ENCODE measurements around the gene CHCHD3. TPM values are rescaled to one million over a fixed set of nuclear protein-coding genes. Genes with fewer than 3 reads are reported as not detected.

The CHCHD3 gene
- total RNA-seq, 6 experiments from 2014 or later: 51.3 to 70.0 (median 65.7) TPM

- no peaks in the 10 kb centered on the region for H3K27me3 Mint-ChIP-seq (ENCODE audit: insufficient read depth)
- H3K27ac Mint-ChIP-seq: no peak overlapping the region
- no peak for DNase-seq
- no peak overlapping the region for H3K4me3 Mint-ChIP-seq
- no peaks in the 10 kb centered on the region for H3K4me1 Mint-ChIP-seq (ENCODE audit: low read depth)
- TF ChIP-seq CTCF (IDR thresholded peaks at IDR 0.05): no peak
- no peaks in the 10 kb centered on the region for H3K9me3 Mint-ChIP-seq
- H3K36me3 Mint-ChIP-seq (ENCODE audit: low read depth): no peaks in the 10 kb centered on the region; the same call in 1 of the 2 replicates
Measured at GRCh38 chr7:132944774-132945173, 137.1 kb downstream of the CHCHD3 start.

- H3K4me3 Mint-ChIP-seq: no peak overlapping the region
- H3K4me1 Mint-ChIP-seq (ENCODE audit: low read depth): no peaks in the 10 kb centered on the region
- no peaks in the 10 kb centered on the region for H3K9me3 Mint-ChIP-seq
- DNase-seq: no peak
- no peak for TF ChIP-seq CTCF (IDR thresholded peaks at IDR 0.05)
- H3K36me3 Mint-ChIP-seq (ENCODE audit: low read depth): no peaks in the 10 kb centered on the region; the same call in 1 of the 2 replicates
- H3K27ac Mint-ChIP-seq: no peak overlapping the region
- H3K27me3 Mint-ChIP-seq (ENCODE audit: insufficient read depth): no peaks in the 10 kb centered on the region
Measured at GRCh38 chr7:132943645-132944044, 138.2 kb downstream of the CHCHD3 start.

- no peaks in the 10 kb centered on the region for H3K9me3 Mint-ChIP-seq
- no peak overlapping the region for H3K27ac Mint-ChIP-seq
- H3K4me3 Mint-ChIP-seq: no peak overlapping the region
- no peak for DNase-seq
- H3K27me3 Mint-ChIP-seq (ENCODE audit: insufficient read depth): no peaks in the 10 kb centered on the region
- no peaks in the 10 kb centered on the region for H3K36me3 Mint-ChIP-seq (ENCODE audit: low read depth)
- no peak for TF ChIP-seq CTCF (IDR thresholded peaks at IDR 0.05)
- H3K4me1 Mint-ChIP-seq (ENCODE audit: low read depth): no peaks in the 10 kb centered on the region
Measured at GRCh38 chr7:132942701-132943100, 139.2 kb downstream of the CHCHD3 start.

- no peaks in the 10 kb centered on the region for H3K27me3 Mint-ChIP-seq (ENCODE audit: insufficient read depth)
- H3K4me3 Mint-ChIP-seq: no peak overlapping the region
- no peaks in the 10 kb centered on the region for H3K4me1 Mint-ChIP-seq (ENCODE audit: low read depth)
Measured at GRCh38 chr7:132941905-132942304, 140.0 kb downstream of the CHCHD3 start.

GRCh38 chr7:132941428-132941827 lies 140.5 kb downstream of the CHCHD3 start:
- DNase-seq: no peak
- Mint-ChIP-seq H3K9me3 (no peaks in the 10 kb centered on the region), H3K36me3 (ENCODE audit: low read depth) (no peaks in the 10 kb centered on the region), H3K4me1 (ENCODE audit: low read depth) (no peaks in the 10 kb centered on the region), H3K27ac (no peak overlapping the region), H3K27me3 (ENCODE audit: insufficient read depth) (no peaks in the 10 kb centered on the region), H3K4me3 (no peak overlapping the region)
- no peak for TF ChIP-seq CTCF (IDR thresholded peaks at IDR 0.05)

More at GRCh38 chr7:132941905-132942304, 140.0 kb downstream of the CHCHD3 start:
- DNase-seq: no peak
- Mint-ChIP-seq H3K27ac (no peak overlapping the region), H3K36me3 (ENCODE audit: low read depth) (no peaks in the 10 kb centered on the region), H3K9me3 (no peaks in the 10 kb centered on the region)
- no peak for TF ChIP-seq CTCF (IDR thresholded peaks at IDR 0.05)

GRCh38 chr7:132940084-132940483 lies 141.8 kb downstream of the CHCHD3 start:
- Mint-ChIP-seq H3K27me3 (ENCODE audit: insufficient read depth) (no peaks in the 10 kb centered on the region), H3K4me1 (ENCODE audit: low read depth) (no peaks in the 10 kb centered on the region), H3K4me3 (no peak overlapping the region), H3K9me3 (no peaks in the 10 kb centered on the region), H3K36me3 (ENCODE audit: low read depth) (peaks cover 10% of the 10 kb centered on the region; the same call in 1 of the 2 replicates), H3K27ac (no peak overlapping the region)
- TF ChIP-seq CTCF (IDR thresholded peaks at IDR 0.05): no peak
- no peak for DNase-seq

All from HFFc6 (cell line).